AG04450 (cell line): ENCODE data around the gene RNF38. TPM values are rescaled to one million over a fixed set of nuclear protein-coding genes. Genes with fewer than 3 reads are reported as not detected.
A peak's percentile ranks its signal among the peaks of the same experiment; 100 is the strongest.
"Not testable (repeated sequence)": the region's sequence is repeated elsewhere in the genome, so short reads cannot be mapped to it uniquely, and the experiment has no call there.

Source experiments
- CTCF ChIA-PET: fragments of 300-600, 350-600 bp; formaldehyde crosslinking; extraction: SDS; loops from one replicate; lab custom pipeline; 2022; ENCODE audit warnings: antibody characterized with exemption, inconsistent platforms; lab: Charles Lee
- POLR2A ChIA-PET: fragments of 350-600 bp; formaldehyde crosslinking; extraction: SDS; loops from one replicate; lab custom pipeline; 2021; ENCODE audit warnings: antibody characterized with exemption, inconsistent platforms; lab: Yijun Ruan, JAX
- DNase-seq: peaks from one replicate; pipeline ENCODE4 v3.0.0-alpha.2; 2011; ENCODE audit warnings: low read depth, low spot score
- H3K27ac ChIP-seq: one replicate; pipeline ENCODE4 v1.5.1; 2012; ENCODE audit warnings: low read depth, low read length, control low read depth
- H3K27me3 ChIP-seq: one replicate; pipeline ENCODE4 v1.6.0; 2012; ENCODE audit warnings: low read length; ENCODE audit not compliant: control insufficient read depth, insufficient read depth
- H3K4me3 ChIP-seq: 2 replicates; pipeline ENCODE4 v1.5.1; 2011; ENCODE audit warnings: mild to moderate bottlenecking, low read depth, low read length, control low read depth
- H3K9me3 ChIP-seq: 2 replicates; pipeline ENCODE4 v1.5.1; 2012; ENCODE audit warnings: low read length; ENCODE audit not compliant: control insufficient read depth, insufficient read depth
- CTCF ChIP-seq: IDR thresholded peaks from 2 replicates; pipeline ENCODE4 v1.5.1; 2011; ENCODE audit warnings: low read depth, low read length, control low read depth, inconsistent platforms
- polyA plus RNA-seq: library from polyadenylated mRNA; depleted of rRNA; stranded (reverse); fragments of >200 nt; gene quantifications from 2 replicates; pipeline ENCODE4 v1.2.3, GENCODE V29; 2011

Gene RNF38
- polyA plus RNA-seq, 1 experiment = 18.3 TPM

GRCh38 chr9:36400332-36401163 lies 479 bp upstream of the RNF38 start:
- POLR2A ChIA-PET = interaction anchor here (0.5 to 1.9 kb wide), 3 partner anchors 84 to 142 kb away, joined by 3 to 7 read pairs (median 3); no protein-coding TSS in a partner anchor

GRCh38 chr9:36398745-36399144 lies 1.3 kb downstream of the RNF38 start:
- H3K9me3 ChIP-seq = no peaks in the 10 kb centered on the region
- CTCF ChIA-PET = interaction anchor here (0.5 kb wide), 1 partner anchor 48 kb away, joined by 6 read pairs; no protein-coding TSS in a partner anchor
- TF ChIP-seq CTCF = no peak

More at GRCh38 chr9:36400332-36401163, 479 bp upstream of the RNF38 start:
- H3K27me3 ChIP-seq = no peaks in the 10 kb centered on the region
- H3K9me3 ChIP-seq = no peaks in the 10 kb centered on the region
- peak overlapping the region; percentile 79 for H3K4me3 ChIP-seq
- DNase-seq = no peak
- CTCF ChIA-PET = interaction anchor here (1.0 to 9.1 kb wide), 2 partner anchors 50 to 52 kb away, joined by 5 to 189 read pairs; no protein-coding TSS in a partner anchor
- TF ChIP-seq CTCF = no peak
- H3K27ac ChIP-seq = peak overlapping the region; percentile 75

GRCh38 chr9:36396985-36397384 lies 3.1 kb downstream of the RNF38 start:
- no peak for TF ChIP-seq CTCF
- Histone ChIP-seq H3K4me3 (no peak overlapping the region), H3K9me3 (no peaks in the 10 kb centered on the region), H3K27me3 (no peaks in the 10 kb centered on the region), H3K27ac (no peak overlapping the region)
- ChIA-PET POLR2A (no interaction called here), CTCF (interaction anchor here (1.4 to 1.7 kb wide), 2 partner anchors 10 to 53 kb away, joined by 4 to 12 read pairs; no protein-coding TSS in a partner anchor)
- no peak for DNase-seq

More at GRCh38 chr9:36398745-36399144, 1.3 kb downstream of the RNF38 start:
- DNase-seq = no peak
- POLR2A ChIA-PET = no interaction called here
- no peaks in the 10 kb centered on the region for H3K27me3 ChIP-seq
- peak overlapping the region; percentile 43 for H3K4me3 ChIP-seq
- no peak overlapping the region for H3K27ac ChIP-seq

- ChIA-PET POLR2A (no interaction called here), CTCF (interaction anchor here (0.7 to 1.8 kb wide), 4 partner anchors 15 to 164 kb away, joined by 3 to 10 read pairs (median 3); no protein-coding TSS in a partner anchor)
- no peaks in the 10 kb centered on the region for H3K27me3 ChIP-seq
- H3K27ac ChIP-seq = no peak overlapping the region
- no peak for TF ChIP-seq CTCF
- no peaks in the 10 kb centered on the region for H3K9me3 ChIP-seq
- H3K4me3 ChIP-seq = no peak overlapping the region
- DNase-seq = no peak
These were observed 7.6 kb downstream of the RNF38 start for GRCh38 chr9:36392489-36392888.

- no peak for TF ChIP-seq CTCF
- no peak for DNase-seq
- H3K27me3 ChIP-seq = no peaks in the 10 kb centered on the region
- no peak overlapping the region for H3K27ac ChIP-seq
- H3K9me3 ChIP-seq = no peaks in the 10 kb centered on the region
- POLR2A ChIA-PET = no interaction called here
- CTCF ChIA-PET = interaction anchor here (1.3 kb wide), 1 partner anchor 61 kb away, joined by 3 read pairs; no protein-coding TSS in a partner anchor
- H3K4me3 ChIP-seq = no peak overlapping the region
These were observed 10.5 kb downstream of the RNF38 start for GRCh38 chr9:36389590-36389989.

GRCh38 chr9:36386396-36386965 lies 13.6 kb downstream of the RNF38 start:
- CTCF ChIA-PET = interaction anchor here (2.0 kb wide), 1 partner anchor 20 kb away, joined by 4 read pairs; no protein-coding TSS in a partner anchor
- H3K27ac ChIP-seq, DNase-seq, H3K4me3 ChIP-seq, H3K9me3 ChIP-seq, POLR2A ChIA-PET, H3K27me3 ChIP-seq: not testable (repeated sequence)
